Right lobe of liver (tissue), 6 donors: ENCODE results near the gene WDR44. TPM values are rescaled to one million over a fixed set of nuclear protein-coding genes. Genes with fewer than 3 reads are reported as not detected.

ENCODE experiments used
- ATAC-seq, 4 donors: fragments of 200-7000 bp; cut with Tn5 transposase; one replicate each; pipeline ENCODE4 v1.9.1; 2020; ENCODE audit warnings: mild to moderate bottlenecking in 4 of 4, moderate library complexity in 4 of 4
- DNase-seq, 3 donors: peaks; one replicate each; pipeline ENCODE4 v3.0.0-alpha.2; 2020
- H3K27ac ChIP-seq, 3 donors: fragments of 200-600 bp; one replicate each; pipeline ENCODE4 v1.8.0; 2022
- H3K27me3 ChIP-seq, 2 donors: fragments of 200-600 bp; one replicate each; pipeline ENCODE4 v1.8.0; 2022
- H3K36me3 ChIP-seq, 4 donors: fragments of 200-600 bp; sonication (generic) in 1 of 4; one replicate each; pipeline versions ENCODE4 v1.5.1 to v1.8.0; 2017 to 2022; ENCODE audit warnings: control low read depth in 1 of 4
- H3K4me1 ChIP-seq, 4 donors: fragments of 200-600 bp; sonication (generic) in 1 of 4; one replicate each; pipeline versions ENCODE4 v1.5.1 to v1.8.0; 2017 to 2022; ENCODE audit warnings: control low read depth in 1 of 4
- H3K4me3 ChIP-seq, 3 donors: fragments of 200-600 bp; one replicate each; pipeline ENCODE4 v1.8.0; 2022
- H3K9me3 ChIP-seq, 4 donors: fragments of 200-600 bp; sonication (generic) in 1 of 4; one replicate each; pipeline versions ENCODE4 v1.5.1 to v1.8.0; 2017 to 2022; ENCODE audit warnings: control low read depth in 1 of 4
- CTCF ChIP-seq, 4 donors: fragments of 200-600 bp in 3 of 4; fragments of 450-650 bp in 1 of 4; IDR thresholded peaks; one replicate each; pipeline versions ENCODE4 v1.5.1 to v1.8.0; 2016 to 2022; ENCODE audit warnings: antibody characterized with exemption in 4 of 4, mild to moderate bottlenecking in 2 of 4
- POLR2A ChIP-seq: fragments of 450-650 bp; IDR thresholded peaks from one replicate; pipeline ENCODE4 v1.6.1; 2017; ENCODE audit warnings: antibody characterized with exemption, mild to moderate bottlenecking
- WGBS: methylation state at CpG from one replicate; pipeline ENCODE4 v1.1.6; 2018; ENCODE audit warnings: low coverage, low lambda C conversion rate; ENCODE audit not compliant: insufficient coverage; ENCODE audit errors: missing lambda C conversion rate; 5-methylcytosine and 5-hydroxymethylcytosine counted together
- intact Hi-C, 2 donors: fragments of 100-400 bp; cut with DNase I; formaldehyde crosslinking; loops; one replicate each; pipeline versions ENCODE4 v1.11.2 to v1.14.1; 2022
- total RNA-seq, 6 experiments: library from RNA; depleted of rRNA in 2 of 6; stranded (reverse); fragments of >200 nt in 2 of 6; fragmentation: NEBNext Ultra II Directional in 3 of 6; extraction: Animal tissue kit (Norgen Biotek cat#: 25700) in 3 of 6; gene quantifications; one replicate each; pipeline versions ENCODE4 v1.1.0 to v1.2.4, GENCODE V29; 2016 to 2023
- donor health status: DM: no; HTN: yes; CAD: no.
- donor health status: DM: no; HTN: no; CAD: no.
- donor health status: DM: no; HTN: no; CAD: no.
- donor health status: DM: no; HTN: yes; CAD: no.
- donor health status: DM: no; HTN: yes; CAD: no.

The WDR44 gene
- total RNA-seq, 6 experiments from 2014 or later, result 6.2 to 11.6 (median 8.0) TPM

DNA sequence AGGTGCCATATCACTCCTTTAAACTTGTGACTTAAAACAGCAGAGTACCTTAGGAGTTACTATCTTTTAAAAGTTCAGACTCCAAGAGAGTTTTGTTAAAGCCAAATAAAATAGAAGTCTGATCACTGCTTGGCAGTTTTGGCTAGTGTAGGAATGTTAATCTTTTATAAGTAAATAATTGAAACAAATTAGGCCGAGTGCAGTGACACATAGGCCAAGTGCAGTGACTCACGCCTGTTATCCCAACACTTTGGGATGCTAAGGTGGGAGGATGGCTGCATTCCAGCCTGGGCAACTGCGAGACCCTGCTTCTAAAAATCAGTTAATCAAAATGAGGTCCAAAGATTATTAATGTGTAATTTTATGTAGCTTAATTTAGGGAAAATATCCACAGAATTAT lies 37.2 kb downstream of the WDR44 start:
- no peak overlapping the region for H3K27ac ChIP-seq
- H3K4me3 ChIP-seq, result no peak overlapping the region
- TF ChIP-seq POLR2A (no peak), CTCF (IDR thresholded peaks at IDR 0.05) (no peak)
- no peaks in the 10 kb centered on the region for H3K27me3 ChIP-seq
- 33% methylated on average over 3 of the region's 3 CpGs for WGBS
- DNase-seq, result no peak
- H3K4me1 ChIP-seq, result no peaks in the 10 kb centered on the region
- ATAC-seq, result peak in 1 of 4 donors; percentile 79
- intact Hi-C loops, result no loop called here
- no peaks in the 10 kb centered on the region for H3K9me3 ChIP-seq
- no peaks in the 10 kb centered on the region for H3K36me3 ChIP-seq

DNA sequence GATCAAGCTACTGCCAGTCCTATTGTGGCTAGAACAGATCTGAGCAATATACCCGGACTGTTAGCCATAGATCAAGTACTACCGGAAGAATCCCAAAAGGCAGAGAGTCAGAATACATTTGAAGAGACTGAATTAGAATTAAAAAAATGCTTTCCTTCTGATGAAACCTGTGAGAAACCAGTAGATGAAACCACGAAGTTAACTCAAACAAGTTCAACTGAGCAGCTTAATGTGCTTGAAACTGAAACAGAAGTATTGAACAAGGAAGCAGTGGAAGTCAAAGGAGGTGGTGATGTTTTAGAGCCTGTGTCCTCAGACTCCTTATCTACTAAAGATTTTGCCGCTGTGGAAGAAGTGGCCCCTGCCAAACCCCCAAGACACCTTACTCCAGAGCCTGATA lies 46.8 kb downstream of the WDR44 start:
- H3K27ac ChIP-seq, result no peak overlapping the region
- intact Hi-C loops, result no loop called here
- no peaks in the 10 kb centered on the region for H3K9me3 ChIP-seq
- H3K36me3 ChIP-seq, result no peaks in the 10 kb centered on the region
- no peak overlapping the region for H3K4me3 ChIP-seq
- no peaks in the 10 kb centered on the region for H3K27me3 ChIP-seq
- H3K4me1 ChIP-seq, result no peaks in the 10 kb centered on the region
- TF ChIP-seq CTCF (IDR thresholded peaks at IDR 0.05) (no peak), POLR2A (no peak)
- DNase-seq, result no peak
- ATAC-seq, result no peak
- 53% methylated on average over 3 of the region's 4 CpGs for WGBS

- H3K9me3 ChIP-seq, result no peaks in the 10 kb centered on the region
- intact Hi-C loops, result no loop called here
- H3K27me3 ChIP-seq, result no peaks in the 10 kb centered on the region
- no peak overlapping the region for H3K4me3 ChIP-seq
- 75% methylated on average over 1 of the region's 1 CpG for WGBS
- TF ChIP-seq CTCF (IDR thresholded peaks at IDR 0.05) (no peak), POLR2A (no peak)
- DNase-seq (no peak), ATAC-seq (no peak)
- no peak overlapping the region for H3K27ac ChIP-seq
- peaks cover 0 to 2% (median 0%) of the 10 kb centered on the region in 4 donors for H3K4me1 ChIP-seq
- peaks cover 0 to 8% (median 0%) of the 10 kb centered on the region in 4 donors for H3K36me3 ChIP-seq
Observed at GRCh38 chrX:118396113-118396512, 50.2 kb downstream of the WDR44 start.

- peak overlapping the region in 2 of 3 donors; percentile 12 to 15 for H3K4me3 ChIP-seq
- H3K27ac ChIP-seq, result peak overlapping the region in 1 of 3 donors; percentile 19
- 67% methylated on average over 4 of the region's 6 CpGs for WGBS
- DNase-seq (peak in 2 of 3 donors; percentile 21 to 46), ATAC-seq (peak; percentile 45 to 84 (median 69))
- intact Hi-C loops, result no loop called here
- no peaks in the 10 kb centered on the region for H3K27me3 ChIP-seq
- no peaks in the 10 kb centered on the region for H3K36me3 ChIP-seq
- no peaks in the 10 kb centered on the region for H3K9me3 ChIP-seq
- no peak for TF ChIP-seq CTCF (IDR thresholded peaks at IDR 0.05)
- peaks cover 0 to 10% (median 0%) of the 10 kb centered on the region in 4 donors for H3K4me1 ChIP-seq
Observed at GRCh38 chrX:118418811-118419251, 72.9 kb downstream of the WDR44 start.

GRCh38 chrX:118420462-118420861 lies 74.6 kb downstream of the WDR44 start:
- H3K27ac ChIP-seq, result peak overlapping the region in 2 of 3 donors; percentile 22 to 39
- ATAC-seq, result peak; percentile 96 to 98 (median 98)
- no peak overlapping the region for H3K4me3 ChIP-seq
- H3K4me1 ChIP-seq, result peaks cover 0 to 10% (median 0%) of the 10 kb centered on the region in 4 donors
- WGBS, result 10% methylated on average over 5 of the region's 5 CpGs
- H3K27me3 ChIP-seq, result no peaks in the 10 kb centered on the region
- DNase-seq, result no peak
- TF ChIP-seq POLR2A (no peak), CTCF (IDR thresholded peaks at IDR 0.05) (no peak)
- H3K36me3 ChIP-seq, result no peaks in the 10 kb centered on the region
- intact Hi-C loops, result no loop called here
- no peaks in the 10 kb centered on the region for H3K9me3 ChIP-seq
